Testis (tissue), 2 donors: ENCODE measurements around the gene TRPM4.

Experiments used
- POLR2A ChIP-seq: fragments of 450-650 bp; IDR thresholded peaks from one replicate; pipeline ENCODE4 v1.6.1; 2017; ENCODE audit warnings: antibody characterized with exemption, mild to moderate bottlenecking, moderate library complexity
- TF ChIP-seq, protein P1 (sequence below), 3 experiments: fragments of 450-650 bp in 2 of 3; fragments of 200-600 bp in 1 of 3; sonication (generic) in 1 of 3; IDR thresholded peaks; one replicate each; pipeline ENCODE4 v1.5.1; 2016 to 2019; ENCODE audit warnings: antibody characterized with exemption in 3 of 3, mild to moderate bottlenecking in 2 of 3, moderate library complexity in 1 of 3

DNA sequence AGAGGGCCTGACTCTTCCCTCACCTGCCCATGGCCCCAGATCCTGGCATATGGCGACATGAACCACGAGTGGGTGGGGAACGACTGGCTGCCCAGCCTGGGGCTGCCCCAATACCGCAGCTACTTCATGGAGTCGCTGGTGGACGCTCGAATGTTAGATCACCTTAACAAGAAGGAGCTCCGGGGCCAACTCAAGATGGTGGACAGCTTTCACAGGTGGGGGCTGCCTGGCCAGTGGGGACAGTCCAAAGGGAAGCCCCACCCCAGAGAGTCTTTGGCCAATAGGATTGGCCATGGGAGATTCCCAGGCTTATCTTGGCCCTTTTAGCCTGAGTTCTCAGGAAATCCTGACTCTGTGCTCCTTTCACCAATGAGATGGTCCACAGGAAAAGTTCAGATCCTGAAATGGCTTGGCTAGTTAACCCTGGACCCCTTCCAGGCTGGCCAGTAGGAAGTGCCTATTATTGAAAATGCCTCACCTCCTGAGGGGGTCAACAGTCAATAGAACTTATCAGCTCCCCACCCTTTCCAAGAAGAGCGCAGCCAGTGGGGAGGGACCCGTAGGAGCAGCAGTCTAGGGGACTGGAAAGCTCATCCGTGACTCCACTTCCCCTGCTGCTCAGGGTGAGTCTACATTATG, 9.4 kb upstream of the TRPM4 start:
- no peak for TF ChIP-seq POLR2A
- TF ChIP-seq, protein P1, sequence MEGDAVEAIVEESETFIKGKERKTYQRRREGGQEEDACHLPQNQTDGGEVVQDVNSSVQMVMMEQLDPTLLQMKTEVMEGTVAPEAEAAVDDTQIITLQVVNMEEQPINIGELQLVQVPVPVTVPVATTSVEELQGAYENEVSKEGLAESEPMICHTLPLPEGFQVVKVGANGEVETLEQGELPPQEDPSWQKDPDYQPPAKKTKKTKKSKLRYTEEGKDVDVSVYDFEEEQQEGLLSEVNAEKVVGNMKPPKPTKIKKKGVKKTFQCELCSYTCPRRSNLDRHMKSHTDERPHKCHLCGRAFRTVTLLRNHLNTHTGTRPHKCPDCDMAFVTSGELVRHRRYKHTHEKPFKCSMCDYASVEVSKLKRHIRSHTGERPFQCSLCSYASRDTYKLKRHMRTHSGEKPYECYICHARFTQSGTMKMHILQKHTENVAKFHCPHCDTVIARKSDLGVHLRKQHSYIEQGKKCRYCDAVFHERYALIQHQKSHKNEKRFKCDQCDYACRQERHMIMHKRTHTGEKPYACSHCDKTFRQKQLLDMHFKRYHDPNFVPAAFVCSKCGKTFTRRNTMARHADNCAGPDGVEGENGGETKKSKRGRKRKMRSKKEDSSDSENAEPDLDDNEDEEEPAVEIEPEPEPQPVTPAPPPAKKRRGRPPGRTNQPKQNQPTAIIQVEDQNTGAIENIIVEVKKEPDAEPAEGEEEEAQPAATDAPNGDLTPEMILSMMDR (IDR thresholded peaks at IDR 0.05), result no peak
